Measurements from ENCODE around the gene EMC8.

DNA sequence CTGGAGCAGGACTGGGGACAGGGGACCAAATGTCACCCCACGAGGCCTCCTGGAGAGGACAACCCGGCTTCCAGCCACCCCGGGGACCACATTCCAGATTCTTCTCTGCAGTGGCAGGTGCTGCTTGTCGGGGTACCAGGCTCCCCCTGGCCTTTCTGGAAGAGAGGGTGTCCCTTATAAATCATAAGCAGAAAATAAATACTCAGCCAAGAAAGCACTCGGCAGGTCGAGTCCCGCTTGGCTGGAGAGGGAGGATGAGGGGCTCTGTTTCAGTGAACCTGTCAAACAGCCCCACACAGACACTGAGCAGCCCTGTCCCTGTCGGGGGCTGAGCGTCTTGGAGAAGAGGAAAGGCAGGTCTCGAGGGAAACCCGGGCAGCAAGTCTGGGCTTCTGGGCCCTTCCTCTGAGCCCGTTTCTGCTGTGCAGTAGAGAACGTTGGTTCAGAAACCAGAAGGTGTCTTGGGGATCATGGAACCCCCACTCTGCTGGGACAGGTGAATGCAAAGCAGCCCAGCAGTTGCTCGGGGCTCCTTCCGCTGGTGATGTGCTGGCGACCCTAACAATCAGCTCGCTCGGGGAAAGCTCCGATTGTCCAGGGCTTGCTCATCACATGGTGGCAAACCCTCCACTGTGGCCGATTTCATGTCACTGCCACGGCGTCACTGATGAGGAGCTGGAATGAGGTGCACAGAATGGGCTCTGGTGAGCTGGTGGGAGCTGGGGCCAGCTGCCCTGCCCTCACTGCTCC, 36.8 kb upstream of the EMC8 start:
- TF ChIP-seq POLR2A (IDR thresholded peaks at IDR 0.05): no peak
- TF ChIP-seq, protein P1, sequence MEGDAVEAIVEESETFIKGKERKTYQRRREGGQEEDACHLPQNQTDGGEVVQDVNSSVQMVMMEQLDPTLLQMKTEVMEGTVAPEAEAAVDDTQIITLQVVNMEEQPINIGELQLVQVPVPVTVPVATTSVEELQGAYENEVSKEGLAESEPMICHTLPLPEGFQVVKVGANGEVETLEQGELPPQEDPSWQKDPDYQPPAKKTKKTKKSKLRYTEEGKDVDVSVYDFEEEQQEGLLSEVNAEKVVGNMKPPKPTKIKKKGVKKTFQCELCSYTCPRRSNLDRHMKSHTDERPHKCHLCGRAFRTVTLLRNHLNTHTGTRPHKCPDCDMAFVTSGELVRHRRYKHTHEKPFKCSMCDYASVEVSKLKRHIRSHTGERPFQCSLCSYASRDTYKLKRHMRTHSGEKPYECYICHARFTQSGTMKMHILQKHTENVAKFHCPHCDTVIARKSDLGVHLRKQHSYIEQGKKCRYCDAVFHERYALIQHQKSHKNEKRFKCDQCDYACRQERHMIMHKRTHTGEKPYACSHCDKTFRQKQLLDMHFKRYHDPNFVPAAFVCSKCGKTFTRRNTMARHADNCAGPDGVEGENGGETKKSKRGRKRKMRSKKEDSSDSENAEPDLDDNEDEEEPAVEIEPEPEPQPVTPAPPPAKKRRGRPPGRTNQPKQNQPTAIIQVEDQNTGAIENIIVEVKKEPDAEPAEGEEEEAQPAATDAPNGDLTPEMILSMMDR (IDR thresholded peaks at IDR 0.05): no peak
